Smooth muscle cell (in vitro differentiated cells): ENCODE measurements around the gene ADAMTSL5. TPM values are rescaled to one million over a fixed set of nuclear protein-coding genes. Genes with fewer than 3 reads are reported as not detected.

Experiments
- DNase-seq: peaks from one replicate; lab custom pipeline; 2025; ENCODE audit not compliant: unreplicated experiment; lab: John Stamatoyannopoulos, UW
- H2AFZ ChIP-seq: fragments of 200-600 bp; sonication (generic); 2 replicates; pipeline ENCODE4 v1.6.0; 2016; ENCODE audit warnings: antibody characterized with exemption, low read depth, mild to moderate bottlenecking
- H3F3A ChIP-seq: fragments of 200-600 bp; sonication (generic); 2 replicates; pipeline ENCODE4 v1.6.0; 2017; ENCODE audit warnings: antibody characterized with exemption, low read depth
- H3K27ac ChIP-seq: fragments of 200-600 bp; sonication (generic); 2 replicates; pipeline ENCODE4 v1.5.1; 2016; ENCODE audit warnings: low read depth, mild to moderate bottlenecking
- H3K27me3 ChIP-seq: fragments of 200-600 bp; sonication (generic); 2 replicates; pipeline ENCODE4 v1.6.1; 2016; ENCODE audit warnings: low read depth, mild to moderate bottlenecking
- H3K36me3 ChIP-seq: fragments of 200-600 bp; sonication (generic); 2 replicates; pipeline ENCODE4 v1.5.1; 2016; ENCODE audit warnings: low read depth
- H3K4me1 ChIP-seq: fragments of 200-600 bp; sonication (generic); 2 replicates; pipeline ENCODE4 v1.5.1; 2016; ENCODE audit warnings: low read depth
- H3K4me2 ChIP-seq: fragments of 200-600 bp; sonication (generic); 2 replicates; pipeline ENCODE4 v1.6.0; 2016; ENCODE audit warnings: mild to moderate bottlenecking
- H3K4me3 ChIP-seq: fragments of 200-600 bp; sonication (generic); 2 replicates; pipeline ENCODE4 v1.5.1; 2016; ENCODE audit warnings: mild to moderate bottlenecking
- H3K79me2 ChIP-seq: fragments of 200-600 bp; sonication (generic); 2 replicates; pipeline ENCODE4 v1.6.0; 2016; ENCODE audit warnings: low read depth, mild to moderate bottlenecking
- H3K9ac ChIP-seq: fragments of 200-600 bp; sonication (generic); 2 replicates; pipeline ENCODE4 v1.6.0; 2016; ENCODE audit warnings: low read depth
- H3K9me3 ChIP-seq: fragments of 200-600 bp; sonication (generic); replicated peaks from 2 replicates; pipeline ENCODE4 v1.5.1; 2016; ENCODE audit warnings: low read depth
- H4K20me1 ChIP-seq: fragments of 200-600 bp; sonication (generic); 2 replicates; pipeline ENCODE4 v1.6.0; 2016; ENCODE audit warnings: low read depth
- WGBS: methylation state at CpG from one replicate; pipeline ENCODE4 v1.1.7; 2016; ENCODE audit warnings: low lambda C conversion rate; 5-methylcytosine and 5-hydroxymethylcytosine counted together
- polyA plus RNA-seq: library from polyadenylated mRNA; unstranded; fragments of >200 nt; fragmentation: Nextera tagmentation; extraction: Ambion mirVana; gene quantifications from 2 replicates; pipeline ENCODE4 v1.2.1, GENCODE V29; 2016
- total RNA-seq: library from RNA; depleted of rRNA; stranded (reverse); fragments of >200 nt; gene quantifications from 2 replicates; pipeline ENCODE4 v1.2.3, GENCODE V29; 2014
- TF ChIP-seq, protein P1 (sequence below): fragments of 200-600 bp; sonication (generic); IDR thresholded peaks from 2 replicates; pipeline ENCODE4 v1.5.1; 2017; ENCODE audit warnings: borderline replicate concordance, mild to moderate bottlenecking, antibody characterized with exemption; ENCODE audit not compliant: insufficient read depth, poor library complexity, severe bottlenecking

ADAMTSL5 gene
- total and polyA plus RNA-seq, 2 experiments from 2014 or later: 16.4 to 24.3 TPM

DNA sequence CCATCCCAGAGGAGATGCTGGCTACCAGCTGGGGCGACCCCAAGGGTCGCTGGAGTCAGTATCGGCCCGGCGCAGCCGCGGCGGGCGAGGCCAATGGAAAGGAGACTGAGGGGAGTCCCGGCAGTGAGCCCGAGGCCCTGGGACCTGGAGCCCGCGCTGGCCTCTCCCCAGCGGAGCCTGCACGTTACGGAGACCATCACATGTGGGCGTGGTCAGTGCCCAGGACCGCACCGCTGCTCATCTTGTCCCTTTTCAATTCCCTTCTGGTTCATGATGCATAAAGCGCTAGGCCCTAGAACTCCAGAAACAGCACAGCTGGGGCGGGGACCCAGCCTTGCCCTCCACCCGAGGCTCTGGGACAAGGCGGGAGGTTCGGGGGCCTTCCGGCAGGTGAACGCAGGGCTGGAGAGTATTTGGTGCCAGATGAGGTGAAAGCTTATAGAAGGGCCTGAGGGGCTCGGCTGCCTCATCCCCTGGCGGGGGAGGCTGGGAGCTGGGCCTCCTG, 41.8 kb downstream of the ADAMTSL5 start:
- Histone ChIP-seq H3K36me3 (no peaks in the 10 kb centered on the region), H2AFZ (no peak overlapping the region), H3F3A (no peaks in the 10 kb centered on the region), H3K4me3 (peak overlapping the region; percentile 40), H3K4me1 (peaks cover 31% of the 10 kb centered on the region), H3K79me2 (no peaks in the 10 kb centered on the region), H3K4me2 (peak overlapping the region; percentile 83), H3K27me3 (peaks cover 75% of the 10 kb centered on the region), H4K20me1 (peaks cover 97% of the 10 kb centered on the region), H3K27ac (no peak overlapping the region), H3K9me3 (no peaks in the 10 kb centered on the region), H3K9ac (no peak overlapping the region)
- no peak for DNase-seq
- TF ChIP-seq, protein P1, sequence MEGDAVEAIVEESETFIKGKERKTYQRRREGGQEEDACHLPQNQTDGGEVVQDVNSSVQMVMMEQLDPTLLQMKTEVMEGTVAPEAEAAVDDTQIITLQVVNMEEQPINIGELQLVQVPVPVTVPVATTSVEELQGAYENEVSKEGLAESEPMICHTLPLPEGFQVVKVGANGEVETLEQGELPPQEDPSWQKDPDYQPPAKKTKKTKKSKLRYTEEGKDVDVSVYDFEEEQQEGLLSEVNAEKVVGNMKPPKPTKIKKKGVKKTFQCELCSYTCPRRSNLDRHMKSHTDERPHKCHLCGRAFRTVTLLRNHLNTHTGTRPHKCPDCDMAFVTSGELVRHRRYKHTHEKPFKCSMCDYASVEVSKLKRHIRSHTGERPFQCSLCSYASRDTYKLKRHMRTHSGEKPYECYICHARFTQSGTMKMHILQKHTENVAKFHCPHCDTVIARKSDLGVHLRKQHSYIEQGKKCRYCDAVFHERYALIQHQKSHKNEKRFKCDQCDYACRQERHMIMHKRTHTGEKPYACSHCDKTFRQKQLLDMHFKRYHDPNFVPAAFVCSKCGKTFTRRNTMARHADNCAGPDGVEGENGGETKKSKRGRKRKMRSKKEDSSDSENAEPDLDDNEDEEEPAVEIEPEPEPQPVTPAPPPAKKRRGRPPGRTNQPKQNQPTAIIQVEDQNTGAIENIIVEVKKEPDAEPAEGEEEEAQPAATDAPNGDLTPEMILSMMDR: no peak
- WGBS: 10% methylated on average over 28 of the region's 28 CpGs

DNA sequence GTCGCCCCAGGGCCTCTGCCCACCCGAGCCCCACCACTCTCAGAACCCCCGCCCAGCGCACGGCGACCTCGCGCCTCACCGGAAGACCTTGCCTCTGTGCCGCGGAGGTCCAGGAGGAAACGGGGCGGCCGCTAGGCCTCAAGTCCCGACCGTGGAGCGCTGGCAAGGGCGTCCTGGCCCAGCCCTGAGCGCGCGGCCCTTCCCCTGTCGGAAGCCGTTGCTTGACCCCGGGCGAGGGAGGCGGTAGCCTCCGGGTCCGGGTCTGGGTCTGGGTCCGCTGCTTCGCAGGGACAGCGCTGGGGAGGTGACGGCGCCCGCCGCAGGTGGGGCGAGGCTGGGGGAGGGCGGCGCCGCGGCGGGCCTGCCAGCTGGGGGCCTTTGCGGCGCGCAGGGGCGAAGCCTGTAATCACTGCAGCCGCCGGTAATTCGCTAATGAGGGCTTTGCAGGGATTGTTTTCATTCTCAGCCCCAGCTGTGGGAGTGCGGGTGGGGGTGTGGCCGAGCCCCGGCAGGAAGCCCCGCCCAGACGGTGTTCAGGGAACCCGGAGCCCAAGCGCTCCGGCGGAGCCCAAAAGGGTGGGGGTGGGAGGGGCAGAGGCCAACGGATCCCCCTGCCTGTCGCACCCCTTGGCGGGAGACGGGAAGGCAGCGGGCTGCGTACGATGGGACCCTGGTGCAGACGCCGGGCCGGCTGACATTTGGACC, 42.4 kb downstream of the ADAMTSL5 start:
- H3F3A ChIP-seq: no peaks in the 10 kb centered on the region
- DNase-seq: no peak
- peaks cover 97% of the 10 kb centered on the region for H4K20me1 ChIP-seq
- no peaks in the 10 kb centered on the region for H3K9me3 ChIP-seq
- peaks cover 31% of the 10 kb centered on the region for H3K4me1 ChIP-seq
- H3K27ac ChIP-seq: no peak overlapping the region
- 3% methylated on average over 48 of the region's 67 CpGs for WGBS
- no peaks in the 10 kb centered on the region for H3K36me3 ChIP-seq
- TF ChIP-seq, protein P1: no peak
- no peaks in the 10 kb centered on the region for H3K79me2 ChIP-seq
- peak overlapping the region; percentile 40 for H3K4me3 ChIP-seq
- peaks cover 81% of the 10 kb centered on the region for H3K27me3 ChIP-seq
- H3K9ac ChIP-seq: no peak overlapping the region
- H3K4me2 ChIP-seq: peak overlapping the region; percentile 83
- no peak overlapping the region for H2AFZ ChIP-seq

DNA sequence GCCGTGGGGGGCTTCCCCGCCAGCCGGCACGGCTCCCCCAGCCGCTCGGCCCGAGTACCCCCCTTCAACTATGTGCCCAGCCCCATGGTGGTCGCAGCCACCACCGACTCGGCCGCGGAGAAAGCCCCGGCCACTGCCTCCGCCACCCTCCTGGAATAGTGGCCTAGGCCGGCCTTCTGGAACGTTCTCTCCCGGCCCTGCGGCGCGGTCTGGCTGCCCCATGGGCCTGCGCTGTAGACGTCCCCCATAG, 42.8 kb downstream of the ADAMTSL5 start:
- H3K4me1 ChIP-seq: peaks cover 31% of the 10 kb centered on the region
- peak overlapping the region; percentile 40 for H3K4me3 ChIP-seq
- peaks cover 86% of the 10 kb centered on the region for H3K27me3 ChIP-seq
- H3K27ac ChIP-seq: no peak overlapping the region
- H3K9ac ChIP-seq: no peak overlapping the region
- peaks cover 97% of the 10 kb centered on the region for H4K20me1 ChIP-seq
- H3K4me2 ChIP-seq: peak overlapping the region; percentile 83
- TF ChIP-seq, protein P1: no peak
- H3K79me2 ChIP-seq: no peaks in the 10 kb centered on the region
- no peaks in the 10 kb centered on the region for H3K9me3 ChIP-seq
- H2AFZ ChIP-seq: no peak overlapping the region
- 24% methylated on average over 22 of the region's 22 CpGs for WGBS
- no peaks in the 10 kb centered on the region for H3K36me3 ChIP-seq
- DNase-seq: no peak
- no peaks in the 10 kb centered on the region for H3F3A ChIP-seq
